Rectal smooth muscle tissue (tissue), 1 donor: ENCODE data around the gene TARDBP.
A peak's percentile ranks its signal among the peaks of the same experiment; 100 is the strongest.
"Not testable (repeated sequence)": the region's sequence is repeated elsewhere in the genome, so short reads cannot be mapped to it uniquely, and the experiment has no call there.

Source experiments
- H3K27ac ChIP-seq: one replicate; pipeline ENCODE4 v1.7.0; 2013; ENCODE audit warnings: low read depth, low read length, inconsistent platforms
- H3K27me3 ChIP-seq: one replicate; pipeline ENCODE4 v1.7.0; 2013; ENCODE audit warnings: low read length; ENCODE audit not compliant: control insufficient read depth, insufficient read depth
- H3K36me3 ChIP-seq: one replicate; pipeline ENCODE4 v1.7.0; 2013; ENCODE audit warnings: low read length; ENCODE audit not compliant: control insufficient read depth, insufficient read depth
- H3K4me1 ChIP-seq: one replicate; pipeline ENCODE4 v1.7.0; 2013; ENCODE audit warnings: low read length; ENCODE audit not compliant: control insufficient read depth, insufficient read depth
- H3K4me3 ChIP-seq: one replicate; pipeline ENCODE4 v1.7.0; 2013; ENCODE audit warnings: low read length
- H3K9ac ChIP-seq: one replicate; pipeline ENCODE4 v1.7.0; 2013; ENCODE audit warnings: low read length

The TARDBP gene

DNA sequence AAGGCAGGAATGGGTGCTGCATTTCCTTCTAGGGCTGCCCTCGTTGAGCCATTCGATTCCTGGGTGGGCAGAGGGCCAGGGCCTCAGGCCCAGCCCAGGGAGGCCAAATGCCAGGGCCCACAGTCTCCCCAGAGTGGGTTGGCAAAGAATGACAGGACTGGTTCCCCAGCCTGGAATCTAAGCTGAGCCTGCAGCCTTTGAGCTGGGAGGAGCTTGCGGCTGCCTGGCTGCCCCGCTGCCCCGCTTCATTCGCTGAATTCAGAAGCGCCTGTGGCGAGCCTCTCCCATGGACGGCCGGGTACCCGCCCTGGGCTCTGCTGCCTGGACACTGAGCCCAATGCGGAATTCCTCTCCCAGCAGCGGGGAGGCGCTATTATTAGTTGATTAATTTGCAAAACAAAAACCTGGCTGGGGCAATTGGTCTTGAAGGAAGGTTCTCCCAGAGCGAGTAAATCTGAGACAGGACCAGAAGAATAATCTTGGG, 32.3 kb upstream of the TARDBP start:
- peak overlapping the region; percentile 74 for H3K27ac ChIP-seq
- H3K4me3 ChIP-seq = peak overlapping the region; percentile 67
- no peaks in the 10 kb centered on the region for H3K36me3 ChIP-seq
- H3K9ac ChIP-seq = no peak overlapping the region
- no peaks in the 10 kb centered on the region for H3K27me3 ChIP-seq
- H3K4me1 ChIP-seq = peaks cover 7% of the 10 kb centered on the region

- H3K4me1 ChIP-seq = peaks cover 7% of the 10 kb centered on the region
- H3K4me3 ChIP-seq = peak overlapping the region; percentile 67
- H3K36me3 ChIP-seq = no peaks in the 10 kb centered on the region
- no peak overlapping the region for H3K9ac ChIP-seq
- peak overlapping the region; percentile 74 for H3K27ac ChIP-seq
- H3K27me3 ChIP-seq = no peaks in the 10 kb centered on the region
Measured at GRCh38 chr1:10980841-10981727, 31.4 kb upstream of the TARDBP start.

DNA sequence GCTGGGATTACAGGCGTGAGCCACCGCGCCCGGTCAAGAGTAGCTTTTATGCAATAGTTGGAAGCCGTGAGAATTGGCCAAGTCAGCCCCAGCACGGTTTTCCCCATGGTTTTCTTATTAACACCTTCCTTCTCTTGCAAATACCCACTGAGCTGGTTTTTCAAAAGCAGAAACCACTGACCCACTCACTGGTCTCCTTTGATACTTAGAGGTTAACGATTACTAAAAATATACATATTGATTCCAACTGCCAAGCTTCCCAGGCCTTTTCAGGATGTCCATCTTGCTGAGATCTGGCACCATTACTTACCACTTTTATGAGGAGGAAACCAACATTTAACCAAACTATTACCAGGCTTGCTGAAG, 25.9 kb upstream of the TARDBP start:
- Histone ChIP-seq H3K9ac (no peak overlapping the region), H3K4me1 (no peaks in the 10 kb centered on the region), H3K27ac (no peak overlapping the region), H3K36me3 (no peaks in the 10 kb centered on the region), H3K27me3 (no peaks in the 10 kb centered on the region), H3K4me3 (no peak overlapping the region)

DNA sequence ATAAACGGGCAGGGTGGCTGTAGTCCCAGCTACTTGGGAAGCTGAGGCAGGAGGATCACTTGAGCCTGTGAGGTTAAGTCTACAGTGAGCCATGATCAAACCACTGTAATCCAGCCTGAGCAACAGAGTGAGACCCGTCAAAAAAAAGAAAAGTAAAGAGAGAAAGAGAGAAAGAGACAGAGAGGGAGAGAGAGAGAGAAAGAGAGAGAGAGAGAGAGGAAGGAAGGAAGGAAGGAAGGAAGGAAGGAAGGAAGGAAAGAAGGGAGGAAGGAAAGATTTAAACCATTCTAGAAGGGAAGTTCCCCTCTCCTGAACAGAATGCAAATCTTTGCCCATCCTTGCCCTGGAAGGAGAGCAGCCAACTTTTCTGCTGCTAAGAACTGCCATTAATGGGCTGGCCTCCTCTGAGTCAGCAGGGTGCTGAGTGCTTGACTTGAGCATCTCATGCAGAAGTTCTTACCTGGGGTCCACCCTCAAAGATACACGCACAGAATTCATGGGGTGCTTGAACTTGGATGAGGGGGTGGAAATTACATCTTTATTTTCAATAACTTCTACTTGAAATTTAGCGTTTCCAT, 24.5 kb upstream of the TARDBP start:
- H3K9ac ChIP-seq = no peak overlapping the region
- H3K4me1 ChIP-seq = no peaks in the 10 kb centered on the region

GRCh38 chr1:10989095-10989494, 23.4 kb upstream of the TARDBP start:
- H3K4me1 ChIP-seq = no peaks in the 10 kb centered on the region
- no peak overlapping the region for H3K4me3 ChIP-seq
- H3K27me3 ChIP-seq = no peaks in the 10 kb centered on the region
- H3K9ac ChIP-seq = no peak overlapping the region
- H3K36me3 ChIP-seq = no peaks in the 10 kb centered on the region
- no peak overlapping the region for H3K27ac ChIP-seq

More for the DNA sequence above, 24.5 kb upstream of the TARDBP start:
- Histone ChIP-seq H3K27ac (no peak overlapping the region), H3K4me3 (no peak overlapping the region), H3K36me3 (no peaks in the 10 kb centered on the region), H3K27me3 (no peaks in the 10 kb centered on the region)

DNA sequence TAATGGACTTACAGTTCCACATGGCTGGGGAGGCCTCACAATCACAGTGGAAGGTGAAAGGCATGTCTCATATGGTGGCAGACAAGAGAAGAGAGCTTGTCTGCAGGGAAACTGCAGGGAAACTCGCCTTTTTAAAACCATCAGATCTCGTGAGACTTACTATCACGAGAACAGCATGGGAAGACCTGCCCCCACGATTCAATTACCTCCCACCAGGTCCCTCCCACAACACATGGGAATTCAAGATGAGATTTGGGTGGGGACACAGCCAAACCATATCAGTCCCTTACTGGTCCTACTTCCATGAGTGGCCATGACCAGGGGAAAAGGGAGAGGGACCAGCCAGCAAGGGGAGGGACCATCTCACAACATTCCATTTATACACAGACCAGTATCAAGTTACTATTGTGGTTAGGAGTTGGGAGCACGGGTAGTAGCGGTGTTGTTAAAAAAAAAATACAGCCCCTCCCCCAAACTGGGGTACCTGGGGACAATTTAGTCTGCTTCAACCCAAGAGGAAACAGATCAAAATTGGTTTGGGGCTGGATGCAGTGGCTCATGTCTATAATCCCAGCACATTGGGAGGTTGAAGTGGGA, 22.4 kb upstream of the TARDBP start:
- H3K36me3 ChIP-seq, H3K9ac ChIP-seq, H3K4me3 ChIP-seq, H3K4me1 ChIP-seq, H3K27me3 ChIP-seq, H3K27ac ChIP-seq: not testable (repeated sequence)

GRCh38 chr1:10990828-10991227, 21.6 kb upstream of the TARDBP start:
- H3K4me1 ChIP-seq = no peaks in the 10 kb centered on the region
- H3K9ac ChIP-seq = no peak overlapping the region
- H3K27me3 ChIP-seq = no peaks in the 10 kb centered on the region
- no peaks in the 10 kb centered on the region for H3K36me3 ChIP-seq
- no peak overlapping the region for H3K27ac ChIP-seq
- H3K4me3 ChIP-seq = no peak overlapping the region

DNA sequence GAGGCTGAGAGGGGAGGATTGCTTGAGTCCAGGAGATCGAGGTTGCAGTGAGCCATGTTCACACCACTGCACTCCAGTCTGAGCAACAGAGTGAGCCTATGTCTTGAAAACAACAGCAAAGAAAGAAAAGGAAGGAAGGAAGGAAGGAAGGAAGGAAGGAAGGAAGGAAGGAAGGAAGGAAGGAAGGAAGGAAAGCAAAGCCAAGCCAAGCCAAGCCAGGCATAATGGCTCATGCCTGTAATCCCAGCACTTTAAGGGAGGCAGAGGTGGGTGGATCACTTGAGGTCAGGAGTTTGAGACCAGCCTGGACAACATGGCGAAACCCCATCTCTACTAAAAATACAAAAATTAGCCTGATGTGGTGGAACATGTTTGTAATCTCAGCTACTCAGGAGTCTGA, 20.4 kb upstream of the TARDBP start:
- not testable (repeated sequence) for H3K36me3 ChIP-seq, H3K27ac ChIP-seq, H3K9ac ChIP-seq, H3K4me1 ChIP-seq, H3K4me3 ChIP-seq, H3K27me3 ChIP-seq

DNA sequence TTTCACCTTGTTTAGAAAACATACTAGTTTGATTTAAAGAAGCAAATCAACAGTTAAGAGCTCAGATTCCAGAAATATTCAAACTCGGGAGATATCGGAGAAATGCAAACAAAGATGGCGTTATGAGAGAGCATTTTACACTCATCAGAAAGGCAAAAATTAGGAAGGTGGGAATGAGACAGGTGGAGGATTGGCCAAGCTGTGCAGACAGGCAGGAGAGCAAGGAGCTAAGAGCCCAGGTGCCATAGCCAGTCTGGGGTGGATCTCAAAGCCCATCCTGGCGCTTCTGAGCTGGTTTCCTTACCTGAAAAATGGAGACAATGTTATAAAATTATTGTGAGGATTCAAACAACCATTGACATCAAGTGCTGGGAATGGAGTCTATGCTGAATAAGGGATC, 19.6 kb upstream of the TARDBP start:
- Histone ChIP-seq H3K4me3 (no peak overlapping the region), H3K27ac (no peak overlapping the region), H3K36me3 (no peaks in the 10 kb centered on the region), H3K27me3 (no peaks in the 10 kb centered on the region), H3K4me1 (no peaks in the 10 kb centered on the region), H3K9ac (no peak overlapping the region)

GRCh38 chr1:10996100-10996499, 16.4 kb upstream of the TARDBP start:
- Histone ChIP-seq H3K4me1 (no peaks in the 10 kb centered on the region), H3K27ac (no peak overlapping the region), H3K36me3 (no peaks in the 10 kb centered on the region), H3K4me3 (no peak overlapping the region), H3K9ac (no peak overlapping the region), H3K27me3 (no peaks in the 10 kb centered on the region)

DNA sequence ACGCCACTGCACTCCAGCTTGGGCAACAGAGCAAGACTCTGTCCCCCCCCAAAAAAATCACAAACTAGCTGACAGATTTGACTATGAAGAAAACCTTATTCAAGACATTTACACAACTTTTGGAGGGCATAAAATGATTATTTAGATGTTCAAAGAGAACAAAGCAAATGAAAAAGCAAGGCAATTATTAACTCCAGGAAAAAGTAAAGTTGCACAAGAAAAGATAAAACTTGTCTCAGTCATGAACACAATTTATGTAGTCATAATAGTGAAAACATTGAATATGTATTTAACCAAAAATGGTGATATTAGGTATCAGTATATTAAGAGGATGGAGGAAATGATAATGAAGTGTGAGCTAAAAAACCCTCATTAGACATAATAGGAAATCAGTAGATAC, 11.9 kb upstream of the TARDBP start:
- Histone ChIP-seq H3K9ac (no peak overlapping the region), H3K4me3 (no peak overlapping the region), H3K27ac (no peak overlapping the region), H3K27me3 (no peaks in the 10 kb centered on the region), H3K36me3 (no peaks in the 10 kb centered on the region), H3K4me1 (no peaks in the 10 kb centered on the region)

- Histone ChIP-seq H3K36me3 (peaks cover 16% of the 10 kb centered on the region), H3K4me1 (peaks cover 12% of the 10 kb centered on the region), H3K27me3 (no peaks in the 10 kb centered on the region), H3K27ac (peak overlapping the region; percentile 96), H3K4me3 (peak overlapping the region; percentile 91), H3K9ac (peak overlapping the region; percentile 10)
Measured at GRCh38 chr1:11013160-11013531, 692 bp downstream of the TARDBP start.
